Stimulated activated CD4-positive, alpha-beta T cell treated with anti-CD3 and anti-CD28 coated beads, Interleukin-2, amount 100 ng/mL, for 48 hours (primary cell): ENCODE results near the gene S1PR1.
"Not testable (repeated sequence)": the region's sequence is repeated elsewhere in the genome, so short reads cannot be mapped to it uniquely, and the experiment has no call there.

ENCODE experiments used
- DNase-seq, 2 donors: peaks; one replicate each; pipeline ENCODE4 v3.0.0-alpha.2; 2020

The S1PR1 gene

DNA sequence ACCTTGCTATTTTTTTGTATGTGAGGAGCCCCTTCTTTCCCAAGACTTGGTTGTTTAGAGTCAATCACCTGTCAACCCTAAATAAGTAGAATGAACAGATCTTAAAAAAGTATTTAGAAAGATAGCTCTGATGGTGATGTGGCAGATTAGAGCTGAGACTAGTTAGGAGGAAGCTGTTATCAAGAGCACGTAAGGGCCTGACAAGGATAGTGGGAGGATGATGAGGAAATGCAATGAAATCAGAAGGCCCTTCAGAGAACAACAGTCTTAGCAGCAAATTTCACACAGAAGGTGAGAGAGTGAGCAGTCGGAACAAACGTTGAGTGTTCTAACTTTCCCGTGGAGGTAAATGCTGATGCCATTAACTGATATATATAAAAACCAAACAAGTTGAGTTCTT lies 15.9 kb upstream of the S1PR1 start:
- no peak for DNase-seq

GRCh38 chr1:101221945-101222429 lies 14.8 kb upstream of the S1PR1 start:
- no peak for DNase-seq

DNA sequence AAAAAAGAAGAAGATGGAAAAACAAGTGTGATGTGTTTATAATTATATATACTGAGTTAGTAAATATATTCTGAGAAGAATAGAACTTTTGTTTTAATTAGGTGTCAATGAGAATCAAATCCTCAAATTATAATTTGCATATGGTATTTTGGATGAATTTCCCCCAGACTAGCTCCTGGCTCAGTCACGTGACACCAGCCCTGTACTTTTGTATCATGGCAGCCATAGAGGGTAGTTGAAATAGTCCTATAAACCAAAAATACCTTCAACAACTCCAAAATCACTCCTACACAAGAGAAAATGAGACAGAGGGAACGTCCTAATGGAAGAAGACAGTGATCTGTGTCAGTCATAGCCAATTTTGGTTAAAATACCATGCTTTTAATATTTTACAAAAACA lies 9.0 kb upstream of the S1PR1 start:
- DNase-seq, result no peak

DNA sequence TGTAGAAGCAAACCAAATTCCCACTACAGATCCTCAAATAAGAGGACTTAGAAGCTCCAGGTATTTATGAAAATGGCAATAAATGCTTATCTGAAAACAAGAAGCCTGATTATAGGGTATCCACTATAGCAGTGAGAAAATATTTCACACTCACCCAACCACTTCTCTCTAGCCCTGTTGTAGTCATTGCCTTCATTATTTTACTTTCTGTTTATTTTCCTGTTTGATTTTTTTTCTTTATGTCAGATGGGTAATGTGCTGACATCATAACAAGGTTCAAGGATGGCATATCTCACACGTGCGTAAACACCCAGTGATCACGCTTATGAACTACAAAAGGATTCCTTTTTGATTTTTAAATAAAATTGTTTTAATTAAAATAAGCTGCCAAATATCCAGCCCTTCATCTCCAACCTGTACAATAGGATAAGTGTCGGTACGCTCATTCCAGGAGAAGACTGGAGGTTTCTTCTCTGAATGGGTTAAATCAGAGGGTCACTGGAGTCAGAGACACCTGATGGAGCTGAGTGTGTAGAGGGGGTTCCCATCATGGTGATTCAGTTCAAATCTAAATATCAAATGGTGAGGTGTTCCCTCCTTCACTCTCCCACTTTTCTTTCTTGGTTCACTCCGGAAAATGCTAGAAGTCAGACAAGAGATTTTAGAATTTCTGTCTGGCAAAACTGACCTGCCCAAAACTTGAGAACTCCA lies 8.2 kb upstream of the S1PR1 start:
- DNase-seq, result no peak

- DNase-seq, result not testable (repeated sequence)
These were observed 4.6 kb upstream of the S1PR1 start for GRCh38 chr1:101232182-101232581.

GRCh38 chr1:101233495-101233894 lies 3.3 kb upstream of the S1PR1 start:
- DNase-seq, result no peak

GRCh38 chr1:101235216-101235695 lies 1.6 kb upstream of the S1PR1 start:
- peak in 1 of 2 donors; percentile 20 for DNase-seq

DNA sequence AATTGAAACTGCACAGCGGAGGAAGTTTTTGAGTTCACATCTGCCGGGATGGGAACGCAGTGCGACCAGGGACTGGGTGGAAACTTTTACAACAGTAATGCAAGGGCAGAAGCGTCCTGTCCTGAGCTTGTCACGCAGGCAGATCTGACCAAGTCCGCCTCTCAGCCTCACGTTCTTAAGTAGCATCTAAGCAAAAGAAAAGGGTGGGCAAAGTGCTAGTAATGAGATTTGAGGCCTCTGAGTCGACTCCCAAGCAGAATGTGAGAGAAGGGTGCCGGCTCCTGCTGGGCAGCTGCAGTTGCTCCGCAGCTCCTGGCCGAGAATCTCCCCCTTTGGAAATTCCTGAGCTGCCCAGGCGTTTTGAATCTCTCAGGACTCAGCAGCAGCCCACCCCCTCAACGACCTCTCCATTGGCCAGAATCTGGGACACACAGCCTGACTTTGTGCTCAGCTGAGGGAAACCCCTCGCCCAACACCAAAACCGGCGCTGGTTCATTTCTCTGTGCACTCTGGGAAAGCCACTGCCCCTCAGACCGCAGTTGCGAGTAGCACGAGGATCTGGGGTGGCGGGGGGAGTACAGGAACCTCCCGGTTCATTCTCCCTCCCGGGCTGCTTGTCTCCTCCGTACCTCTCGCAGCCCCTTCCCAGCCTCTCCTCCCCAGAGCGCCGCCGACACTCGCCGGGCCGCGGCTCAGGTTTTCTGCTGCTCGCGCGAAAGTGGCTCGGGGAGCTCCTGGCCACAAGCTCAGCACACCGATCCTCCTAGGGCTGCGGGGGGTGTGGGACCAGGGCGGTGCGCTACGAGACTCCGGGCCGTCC lies 913 bp upstream of the S1PR1 start:
- DNase-seq, result peak; percentile 58 to 63

- no peak for DNase-seq
These were observed 514 bp downstream of the S1PR1 start for GRCh38 chr1:101237229-101237837.

DNA sequence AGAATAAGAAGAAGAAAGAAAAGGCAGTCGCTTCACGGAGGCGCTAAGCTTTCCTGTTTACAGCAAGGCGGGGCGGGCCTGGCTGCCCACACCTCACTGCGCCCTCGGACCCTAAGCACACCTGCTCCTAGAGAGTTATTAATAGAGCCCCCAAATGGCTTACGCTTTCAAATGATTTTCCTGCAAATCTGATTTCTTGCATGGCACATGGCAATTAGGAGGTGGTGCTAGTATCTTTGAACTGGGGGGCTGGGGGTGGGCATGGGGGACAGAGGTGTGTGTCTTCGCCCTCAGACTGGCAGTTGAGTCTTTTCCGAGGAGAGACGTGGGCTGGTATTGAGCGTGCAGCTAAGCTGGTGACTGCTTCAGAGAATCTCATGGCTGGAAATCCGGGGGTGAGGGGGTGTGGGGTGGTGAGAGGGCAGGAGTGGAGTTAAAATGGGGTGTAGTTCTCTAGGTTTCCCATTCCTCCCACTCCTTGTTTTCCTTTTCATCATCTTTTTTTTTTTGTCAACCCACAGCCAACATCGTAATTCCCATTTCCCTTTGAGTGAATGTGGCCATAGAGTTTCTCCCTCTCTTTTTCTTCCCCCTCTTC lies 1.3 kb downstream of the S1PR1 start:
- DNase-seq, result peak; percentile 55 to 57

GRCh38 chr1:101238681-101239094 lies 1.9 kb downstream of the S1PR1 start:
- DNase-seq, result peak; percentile 94 to 95

- DNase-seq, result peak; percentile 47 to 51
These were observed 2.5 kb downstream of the S1PR1 start for GRCh38 chr1:101239095-101240040.

GRCh38 chr1:101240041-101240430 lies 3.2 kb downstream of the S1PR1 start:
- no peak for DNase-seq

DNA sequence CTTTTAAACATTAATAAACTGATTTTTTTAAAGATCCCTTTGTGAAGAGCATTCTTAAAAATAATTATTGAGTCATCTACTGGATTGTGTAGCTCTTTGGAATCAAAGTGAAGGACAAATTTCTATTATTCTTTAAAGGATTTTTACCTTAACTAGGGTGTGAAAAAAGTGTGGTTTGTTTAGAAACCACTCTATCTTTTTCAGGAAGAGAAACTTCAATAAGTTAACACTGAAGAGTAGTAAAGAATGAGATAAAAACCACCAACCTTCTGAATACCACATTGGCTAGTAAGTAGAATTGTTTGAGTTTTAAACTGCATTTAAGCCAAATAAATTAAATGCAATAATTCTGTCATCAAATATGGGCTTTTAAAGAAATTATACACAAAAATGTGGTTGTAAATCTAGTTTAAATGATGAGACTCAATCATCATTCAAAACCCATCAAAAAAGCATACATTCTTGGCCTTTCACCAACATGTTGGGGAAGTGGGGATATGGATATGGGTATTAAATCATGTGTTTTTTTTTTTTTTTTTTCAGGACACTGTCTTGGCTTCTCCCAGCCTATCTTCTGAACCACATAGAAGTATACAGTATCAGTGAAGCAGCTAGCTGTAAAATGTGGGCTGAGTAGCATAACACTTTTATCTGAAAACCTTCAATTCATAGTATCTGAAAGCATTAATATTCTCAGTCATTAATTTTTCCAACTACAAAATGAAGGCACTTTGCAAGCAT lies 4.8 kb downstream of the S1PR1 start:
- no peak for DNase-seq

- DNase-seq, result no peak
These were observed 5.7 kb downstream of the S1PR1 start for GRCh38 chr1:101242324-101243050.

GRCh38 chr1:101243751-101244150 lies 6.9 kb downstream of the S1PR1 start:
- DNase-seq, result no peak

- DNase-seq, result no peak
These were observed 8.0 kb downstream of the S1PR1 start for GRCh38 chr1:101244842-101245241.

DNA sequence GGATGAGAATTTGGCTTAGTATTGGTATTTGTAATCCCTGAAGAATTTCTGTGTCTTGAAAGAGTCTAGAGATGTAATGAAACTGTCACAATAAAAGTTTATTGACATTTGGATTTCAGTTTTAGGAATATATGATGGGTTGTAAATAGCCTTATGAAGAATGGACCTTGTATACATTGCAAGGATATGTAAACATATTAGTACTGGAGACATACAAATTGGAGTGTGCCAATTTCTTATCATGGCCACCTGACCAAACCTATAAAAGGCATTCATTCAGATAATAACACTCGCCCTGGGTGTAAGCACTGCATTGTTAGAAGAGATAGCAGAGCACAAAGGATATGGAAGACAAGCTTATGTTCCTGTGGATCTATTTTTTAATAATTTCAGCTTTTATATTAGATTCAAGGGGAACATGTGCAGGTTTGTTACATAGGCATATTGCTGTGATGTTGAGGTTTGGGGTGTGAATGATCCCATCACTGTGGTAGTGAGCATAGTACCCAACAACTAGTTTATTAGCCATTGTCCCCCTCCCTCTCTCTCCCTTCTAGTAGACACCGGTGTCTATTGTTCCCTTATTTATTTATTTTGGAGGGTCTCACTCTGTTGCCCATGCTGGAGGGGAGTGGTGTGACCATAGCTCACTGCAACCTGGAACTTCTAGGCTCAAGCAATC lies 8.6 kb downstream of the S1PR1 start:
- DNase-seq, result no peak

DNA sequence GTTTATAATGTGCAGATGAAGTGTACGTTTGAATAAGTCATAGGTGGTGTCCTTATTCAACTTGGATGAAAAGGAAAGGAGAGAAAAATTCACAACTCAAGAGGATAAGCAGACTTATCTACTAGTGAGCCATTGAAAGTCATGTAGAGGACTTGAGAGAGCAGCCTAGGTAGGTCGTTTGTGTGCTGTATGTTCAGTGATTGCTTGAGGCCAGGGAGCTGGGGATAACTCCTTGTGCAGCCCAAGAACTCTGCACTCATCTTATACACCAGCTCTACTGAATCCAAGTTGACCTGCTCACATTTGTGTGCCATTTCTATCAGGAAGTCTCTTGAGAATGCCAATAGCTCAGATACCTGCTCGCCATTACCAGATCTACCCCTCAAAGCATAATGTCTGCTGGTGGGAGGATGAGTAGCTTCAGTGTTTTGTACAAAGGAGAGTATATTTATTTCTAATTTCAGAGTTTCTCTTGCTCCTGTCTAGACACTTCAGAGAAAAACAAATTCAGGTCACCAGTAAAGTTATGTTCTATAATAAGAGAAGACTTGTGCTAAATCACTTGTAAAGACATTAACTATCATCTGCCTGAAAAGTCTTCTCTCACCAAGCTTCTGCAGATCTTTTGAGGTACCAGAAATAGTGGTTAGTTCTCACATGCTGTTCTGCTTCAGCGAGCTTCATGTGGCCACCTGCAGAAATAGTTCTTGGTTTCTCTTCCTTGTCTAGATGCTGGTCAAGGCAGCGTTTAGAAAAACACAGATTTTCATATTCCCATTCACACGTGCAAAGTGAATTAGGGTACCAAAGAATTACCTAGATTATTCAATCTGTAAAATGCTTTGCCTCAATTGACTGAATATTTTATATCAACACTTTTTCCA lies 10.8 kb downstream of the S1PR1 start:
- no peak for DNase-seq
